SK-N-SH treated with all-trans-retinoic acid at 6 μM for 48 hours (cell line): ENCODE results near the gene CEP44.

Experiments
- ATAC-seq: fragments of 200-7000 bp; cut with Tn5 transposase; 3 replicates; pipeline ENCODE4 v1.9.1; 2020; ENCODE audit warnings: mild to moderate bottlenecking, moderate library complexity
- BACH2 ChIP-seq: fragments of 250-450 bp; sonication (Bioruptor Pico); IDR thresholded peaks from 2 replicates; pipeline ENCODE4 v1.9.0; 2021; ENCODE audit warnings: mild to moderate bottlenecking, borderline replicate concordance
- CSDC2 ChIP-seq: fragments of 250-450 bp; sonication (Bioruptor Pico); IDR thresholded peaks from 2 replicates; pipeline ENCODE4 v1.5.0; 2020; ENCODE audit warnings: mild to moderate bottlenecking, moderate library complexity
- ESRRG ChIP-seq: fragments of 250-450 bp; sonication (Bioruptor Pico); IDR thresholded peaks from 2 replicates; pipeline ENCODE4 v1.6.1; 2021; ENCODE audit warnings: mild to moderate bottlenecking
- OSR1 ChIP-seq: fragments of 250-450 bp; sonication (Bioruptor Pico); IDR thresholded peaks from 2 replicates; pipeline ENCODE4 v1.8.0; 2022; ENCODE audit warnings: moderate library complexity, mild to moderate bottlenecking, inconsistent platforms
- PPARA ChIP-seq: fragments of 250-450 bp; sonication (Bioruptor Pico); IDR thresholded peaks from 2 replicates; pipeline ENCODE4 v1.5.0; 2020; ENCODE audit warnings: mild to moderate bottlenecking, borderline replicate concordance
- RARB ChIP-seq: fragments of 250-450 bp; sonication (Bioruptor Pico); IDR thresholded peaks from 2 replicates; pipeline ENCODE4 v1.8.0; 2021; ENCODE audit warnings: mild to moderate bottlenecking, moderate library complexity
- SNAI2 ChIP-seq: fragments of 250-450 bp; sonication (Bioruptor Pico); IDR thresholded peaks from 2 replicates; pipeline ENCODE4 v1.5.0; 2020; ENCODE audit warnings: mild to moderate bottlenecking, moderate library complexity
- TCF4 ChIP-seq: fragments of 250-450 bp; sonication (Bioruptor Pico); IDR thresholded peaks from 2 replicates; pipeline ENCODE4 v1.8.0; 2021; ENCODE audit warnings: mild to moderate bottlenecking, moderate library complexity, borderline replicate concordance
- TOX ChIP-seq: fragments of 250-450 bp; sonication (Bioruptor Pico); IDR thresholded peaks from 2 replicates; pipeline ENCODE4 v1.8.0; 2021; ENCODE audit warnings: mild to moderate bottlenecking, moderate library complexity, borderline replicate concordance
- ZC3H10 ChIP-seq: fragments of 250-450 bp; sonication (Bioruptor Pico); IDR thresholded peaks from 2 replicates; pipeline ENCODE4 v1.5.1; 2021; ENCODE audit warnings: mild to moderate bottlenecking, moderate library complexity
- ZFP30 ChIP-seq: fragments of 450-650 bp; formaldehyde crosslinking; IDR thresholded peaks from 2 replicates; pipeline ENCODE4 v1.5.0; 2022; ENCODE audit warnings: mild to moderate bottlenecking, moderate library complexity
- ZNF565 ChIP-seq: fragments of 450-650 bp; formaldehyde crosslinking; conservative IDR thresholded peaks from 2 replicates; pipeline ENCODE4 v1.5.0; 2020; ENCODE audit warnings: low read depth, mild to moderate bottlenecking, moderate library complexity
- TF ChIP-seq, protein P1 (sequence below): fragments of 250-450 bp; sonication (Bioruptor Pico); IDR thresholded peaks from 2 replicates; pipeline ENCODE4 v1.8.0; 2021; ENCODE audit warnings: low read depth, mild to moderate bottlenecking, moderate library complexity, borderline replicate concordance
- TF ChIP-seq, protein P2 (sequence below): fragments of 250-450 bp; sonication (Bioruptor Pico); IDR thresholded peaks from 2 replicates; pipeline ENCODE4 v1.5.1; 2021; ENCODE audit warnings: mild to moderate bottlenecking, moderate library complexity
- TF ChIP-seq, protein P3 (sequence below): fragments of 250-450 bp; sonication (Bioruptor Pico); IDR thresholded peaks from 2 replicates; pipeline ENCODE4 v1.5.1; 2020; ENCODE audit warnings: low read depth, mild to moderate bottlenecking, moderate library complexity
- TF ChIP-seq, protein P4 (sequence below): fragments of 250-450 bp; sonication (Bioruptor Pico); IDR thresholded peaks from 2 replicates; pipeline ENCODE4 v1.8.0; 2020; ENCODE audit warnings: mild to moderate bottlenecking, moderate library complexity, borderline replicate concordance
- TF ChIP-seq, protein P5 (sequence below): fragments of 250-450 bp; sonication (Bioruptor Pico); IDR thresholded peaks from 2 replicates; pipeline ENCODE4 v1.5.0; 2020; ENCODE audit warnings: mild to moderate bottlenecking, moderate library complexity

Gene CEP44

DNA sequence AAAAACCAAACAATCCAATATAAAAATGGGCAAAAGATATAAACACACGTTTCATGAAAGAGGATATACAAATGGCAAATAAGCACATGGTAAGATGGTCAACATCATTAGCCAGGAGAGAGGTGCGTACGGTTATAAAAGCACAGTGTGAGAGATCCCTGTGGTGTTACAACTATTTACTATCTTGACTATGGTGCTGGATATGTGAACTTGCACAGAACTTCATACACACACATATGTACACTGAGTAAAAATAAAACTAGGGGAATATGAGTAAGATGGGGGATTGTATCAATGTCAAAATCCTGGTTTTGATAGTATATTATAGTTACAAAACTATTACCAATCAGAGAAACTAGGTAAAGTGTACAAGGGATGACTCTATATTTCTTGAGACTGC, 8.6 kb upstream of the CEP44 start:
- TF ChIP-seq ZC3H10 (CRISPR knock-in tag) (no peak), BACH2 (CRISPR knock-in tag) (no peak), TCF4 (CRISPR knock-in tag) (no peak), OSR1 (CRISPR knock-in tag) (no peak), ZNF565 (no peak), SNAI2 (CRISPR knock-in tag) (no peak), TOX (CRISPR knock-in tag) (no peak), PPARA (CRISPR knock-in tag) (no peak), ZFP30 (CRISPR knock-in tag) (no peak)
- TF ChIP-seq, all 23 proteins: peak for 0
- no peak for ATAC-seq

DNA sequence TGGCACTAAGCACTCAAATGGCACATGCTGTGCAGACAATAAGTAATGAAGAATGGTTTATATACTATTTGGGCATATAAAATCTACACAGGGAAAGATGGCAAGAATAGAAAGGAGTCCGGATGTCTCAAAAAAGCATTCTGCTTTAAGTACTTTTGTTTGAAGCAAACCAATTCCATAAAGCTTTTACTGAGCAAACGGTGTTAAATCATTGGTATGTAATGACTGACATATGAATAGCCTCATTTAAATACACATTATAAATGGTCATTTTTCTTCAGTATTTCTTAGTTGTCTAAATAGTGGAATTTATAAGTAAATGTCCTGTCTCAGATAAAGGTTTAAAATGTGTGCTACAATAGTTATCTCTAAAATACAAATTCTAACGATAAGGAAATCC, 6.3 kb upstream of the CEP44 start:
- no peak for ATAC-seq
- TF ChIP-seq TCF4 (CRISPR knock-in tag): no peak

DNA sequence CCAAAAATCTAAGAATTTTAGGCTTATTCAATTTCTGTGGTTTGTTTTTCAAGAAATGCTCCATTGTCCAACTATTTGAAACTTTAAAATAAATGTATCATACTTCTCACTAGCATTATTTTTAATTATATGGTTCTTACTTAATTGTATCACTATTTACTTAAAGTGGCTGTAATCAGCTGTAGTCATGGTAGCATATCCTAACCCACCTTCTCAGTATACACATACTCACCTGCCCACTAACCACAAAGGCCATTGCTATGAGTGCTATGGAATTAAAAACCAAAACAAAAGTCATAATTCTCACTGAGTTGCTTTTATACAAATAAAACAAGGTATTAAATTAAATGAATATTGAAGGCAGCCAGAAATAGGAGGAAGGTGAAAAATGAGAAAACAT, 5.2 kb upstream of the CEP44 start:
- ATAC-seq: no peak

More for the DNA sequence above, 5.2 kb upstream of the CEP44 start:
- TF ChIP-seq PPARA (CRISPR knock-in tag) (no peak), RARB (CRISPR knock-in tag) (no peak), TOX (CRISPR knock-in tag) (no peak), ZC3H10 (CRISPR knock-in tag) (no peak), TCF4 (CRISPR knock-in tag) (no peak), CSDC2 (CRISPR knock-in tag) (no peak), ESRRG (no peak)
- TF ChIP-seq, protein P1, sequence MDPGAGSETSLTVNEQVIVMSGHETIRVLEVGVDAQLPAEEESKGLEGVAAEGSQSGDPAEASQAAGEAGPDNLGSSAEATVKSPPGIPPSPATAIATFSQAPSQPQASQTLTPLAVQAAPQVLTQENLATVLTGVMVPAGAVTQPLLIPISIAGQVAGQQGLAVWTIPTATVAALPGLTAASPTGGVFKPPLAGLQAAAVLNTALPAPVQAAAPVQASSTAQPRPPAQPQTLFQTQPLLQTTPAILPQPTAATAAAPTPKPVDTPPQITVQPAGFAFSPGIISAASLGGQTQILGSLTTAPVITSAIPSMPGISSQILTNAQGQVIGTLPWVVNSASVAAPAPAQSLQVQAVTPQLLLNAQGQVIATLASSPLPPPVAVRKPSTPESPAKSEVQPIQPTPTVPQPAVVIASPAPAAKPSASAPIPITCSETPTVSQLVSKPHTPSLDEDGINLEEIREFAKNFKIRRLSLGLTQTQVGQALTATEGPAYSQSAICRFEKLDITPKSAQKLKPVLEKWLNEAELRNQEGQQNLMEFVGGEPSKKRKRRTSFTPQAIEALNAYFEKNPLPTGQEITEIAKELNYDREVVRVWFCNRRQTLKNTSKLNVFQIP (CRISPR knock-in tag): no peak
- TF ChIP-seq, protein P2, sequence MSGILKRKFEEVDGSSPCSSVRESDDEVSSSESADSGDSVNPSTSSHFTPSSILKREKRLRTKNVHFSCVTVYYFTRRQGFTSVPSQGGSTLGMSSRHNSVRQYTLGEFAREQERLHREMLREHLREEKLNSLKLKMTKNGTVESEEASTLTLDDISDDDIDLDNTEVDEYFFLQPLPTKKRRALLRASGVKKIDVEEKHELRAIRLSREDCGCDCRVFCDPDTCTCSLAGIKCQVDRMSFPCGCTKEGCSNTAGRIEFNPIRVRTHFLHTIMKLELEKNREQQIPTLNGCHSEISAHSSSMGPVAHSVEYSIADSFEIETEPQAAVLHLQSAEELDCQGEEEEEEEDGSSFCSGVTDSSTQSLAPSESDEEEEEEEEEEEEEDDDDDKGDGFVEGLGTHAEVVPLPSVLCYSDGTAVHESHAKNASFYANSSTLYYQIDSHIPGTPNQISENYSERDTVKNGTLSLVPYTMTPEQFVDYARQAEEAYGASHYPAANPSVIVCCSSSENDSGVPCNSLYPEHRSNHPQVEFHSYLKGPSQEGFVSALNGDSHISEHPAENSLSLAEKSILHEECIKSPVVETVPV (CRISPR knock-in tag): no peak
- TF ChIP-seq, protein P3, sequence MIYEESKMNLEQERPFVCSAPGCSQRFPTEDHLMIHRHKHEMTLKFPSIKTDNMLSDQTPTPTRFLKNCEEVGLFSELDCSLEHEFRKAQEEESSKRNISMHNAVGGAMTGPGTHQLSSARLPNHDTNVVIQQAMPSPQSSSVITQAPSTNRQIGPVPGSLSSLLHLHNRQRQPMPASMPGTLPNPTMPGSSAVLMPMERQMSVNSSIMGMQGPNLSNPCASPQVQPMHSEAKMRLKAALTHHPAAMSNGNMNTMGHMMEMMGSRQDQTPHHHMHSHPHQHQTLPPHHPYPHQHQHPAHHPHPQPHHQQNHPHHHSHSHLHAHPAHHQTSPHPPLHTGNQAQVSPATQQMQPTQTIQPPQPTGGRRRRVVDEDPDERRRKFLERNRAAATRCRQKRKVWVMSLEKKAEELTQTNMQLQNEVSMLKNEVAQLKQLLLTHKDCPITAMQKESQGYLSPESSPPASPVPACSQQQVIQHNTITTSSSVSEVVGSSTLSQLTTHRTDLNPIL: no peak
- TF ChIP-seq, protein P4, sequence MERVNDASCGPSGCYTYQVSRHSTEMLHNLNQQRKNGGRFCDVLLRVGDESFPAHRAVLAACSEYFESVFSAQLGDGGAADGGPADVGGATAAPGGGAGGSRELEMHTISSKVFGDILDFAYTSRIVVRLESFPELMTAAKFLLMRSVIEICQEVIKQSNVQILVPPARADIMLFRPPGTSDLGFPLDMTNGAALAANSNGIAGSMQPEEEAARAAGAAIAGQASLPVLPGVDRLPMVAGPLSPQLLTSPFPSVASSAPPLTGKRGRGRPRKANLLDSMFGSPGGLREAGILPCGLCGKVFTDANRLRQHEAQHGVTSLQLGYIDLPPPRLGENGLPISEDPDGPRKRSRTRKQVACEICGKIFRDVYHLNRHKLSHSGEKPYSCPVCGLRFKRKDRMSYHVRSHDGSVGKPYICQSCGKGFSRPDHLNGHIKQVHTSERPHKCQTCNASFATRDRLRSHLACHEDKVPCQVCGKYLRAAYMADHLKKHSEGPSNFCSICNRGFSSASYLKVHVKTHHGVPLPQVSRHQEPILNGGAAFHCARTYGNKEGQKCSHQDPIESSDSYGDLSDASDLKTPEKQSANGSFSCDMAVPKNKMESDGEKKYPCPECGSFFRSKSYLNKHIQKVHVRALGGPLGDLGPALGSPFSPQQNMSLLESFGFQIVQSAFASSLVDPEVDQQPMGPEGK: no peak
- TF ChIP-seq, protein P5, sequence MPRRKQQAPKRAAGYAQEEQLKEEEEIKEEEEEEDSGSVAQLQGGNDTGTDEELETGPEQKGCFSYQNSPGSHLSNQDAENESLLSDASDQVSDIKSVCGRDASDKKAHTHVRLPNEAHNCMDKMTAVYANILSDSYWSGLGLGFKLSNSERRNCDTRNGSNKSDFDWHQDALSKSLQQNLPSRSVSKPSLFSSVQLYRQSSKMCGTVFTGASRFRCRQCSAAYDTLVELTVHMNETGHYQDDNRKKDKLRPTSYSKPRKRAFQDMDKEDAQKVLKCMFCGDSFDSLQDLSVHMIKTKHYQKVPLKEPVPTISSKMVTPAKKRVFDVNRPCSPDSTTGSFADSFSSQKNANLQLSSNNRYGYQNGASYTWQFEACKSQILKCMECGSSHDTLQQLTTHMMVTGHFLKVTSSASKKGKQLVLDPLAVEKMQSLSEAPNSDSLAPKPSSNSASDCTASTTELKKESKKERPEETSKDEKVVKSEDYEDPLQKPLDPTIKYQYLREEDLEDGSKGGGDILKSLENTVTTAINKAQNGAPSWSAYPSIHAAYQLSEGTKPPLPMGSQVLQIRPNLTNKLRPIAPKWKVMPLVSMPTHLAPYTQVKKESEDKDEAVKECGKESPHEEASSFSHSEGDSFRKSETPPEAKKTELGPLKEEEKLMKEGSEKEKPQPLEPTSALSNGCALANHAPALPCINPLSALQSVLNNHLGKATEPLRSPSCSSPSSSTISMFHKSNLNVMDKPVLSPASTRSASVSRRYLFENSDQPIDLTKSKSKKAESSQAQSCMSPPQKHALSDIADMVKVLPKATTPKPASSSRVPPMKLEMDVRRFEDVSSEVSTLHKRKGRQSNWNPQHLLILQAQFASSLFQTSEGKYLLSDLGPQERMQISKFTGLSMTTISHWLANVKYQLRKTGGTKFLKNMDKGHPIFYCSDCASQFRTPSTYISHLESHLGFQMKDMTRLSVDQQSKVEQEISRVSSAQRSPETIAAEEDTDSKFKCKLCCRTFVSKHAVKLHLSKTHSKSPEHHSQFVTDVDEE: no peak
- TF ChIP-seq, all 23 proteins: peak for 0
